Progenitor cell of endocrine pancreas (in vitro differentiated cells): Measurements from ENCODE around the gene AIG1. TPM values are rescaled to one million over a fixed set of nuclear protein-coding genes. Genes with fewer than 3 reads are reported as not detected.
A peak's percentile ranks its signal among the peaks of the same experiment; 100 is the strongest.

ENCODE experiments used
- DNase-seq: peaks from one replicate; pipeline ENCODE4 v3.0.0; 2021; ENCODE audit warnings: low spot score; ENCODE audit not compliant: unreplicated experiment
- H3K27ac Mint-ChIP-seq: 2 replicates; pipeline ENCODE4 v1.8.0; 2021; ENCODE audit warnings: mild to moderate bottlenecking, moderate library complexity, mixed read lengths
- H3K27me3 Mint-ChIP-seq: 2 replicates; pipeline ENCODE4 v1.8.0; 2021; ENCODE audit warnings: mixed read lengths
- H3K36me3 Mint-ChIP-seq: 2 replicates; pipeline ENCODE4 v1.8.0; 2022; ENCODE audit warnings: mixed read lengths; ENCODE audit not compliant: insufficient read depth
- H3K4me1 Mint-ChIP-seq: 2 replicates; pipeline ENCODE4 v1.8.0; 2021; ENCODE audit warnings: low read depth, mixed read lengths
- H3K4me3 Mint-ChIP-seq: 2 replicates; pipeline ENCODE4 v1.8.0; 2021; ENCODE audit warnings: low read depth, mild to moderate bottlenecking, moderate library complexity, mixed read lengths
- H3K9me3 Mint-ChIP-seq: 2 replicates; pipeline ENCODE4 v1.8.0; 2021; ENCODE audit warnings: low read depth, mixed read lengths
- total RNA-seq: library from RNA; stranded (reverse); gene quantifications from 2 replicates; pipeline ENCODE4 v1.2.1, GENCODE V29; 2021
- TF ChIP-seq, protein P1 (sequence below): fragments of 200-600 bp; sonication (generic); IDR thresholded peaks from one replicate; pipeline ENCODE4 v1.5.0; 2021; ENCODE audit warnings: antibody characterized with exemption, mild to moderate bottlenecking; ENCODE audit not compliant: unreplicated experiment

The AIG1 gene
- total RNA-seq, 1 donor from 2014 or later: 40.0 TPM

GRCh38 chr6:143155681-143156080, 95.0 kb downstream of the AIG1 start:
- TF ChIP-seq, protein P1, sequence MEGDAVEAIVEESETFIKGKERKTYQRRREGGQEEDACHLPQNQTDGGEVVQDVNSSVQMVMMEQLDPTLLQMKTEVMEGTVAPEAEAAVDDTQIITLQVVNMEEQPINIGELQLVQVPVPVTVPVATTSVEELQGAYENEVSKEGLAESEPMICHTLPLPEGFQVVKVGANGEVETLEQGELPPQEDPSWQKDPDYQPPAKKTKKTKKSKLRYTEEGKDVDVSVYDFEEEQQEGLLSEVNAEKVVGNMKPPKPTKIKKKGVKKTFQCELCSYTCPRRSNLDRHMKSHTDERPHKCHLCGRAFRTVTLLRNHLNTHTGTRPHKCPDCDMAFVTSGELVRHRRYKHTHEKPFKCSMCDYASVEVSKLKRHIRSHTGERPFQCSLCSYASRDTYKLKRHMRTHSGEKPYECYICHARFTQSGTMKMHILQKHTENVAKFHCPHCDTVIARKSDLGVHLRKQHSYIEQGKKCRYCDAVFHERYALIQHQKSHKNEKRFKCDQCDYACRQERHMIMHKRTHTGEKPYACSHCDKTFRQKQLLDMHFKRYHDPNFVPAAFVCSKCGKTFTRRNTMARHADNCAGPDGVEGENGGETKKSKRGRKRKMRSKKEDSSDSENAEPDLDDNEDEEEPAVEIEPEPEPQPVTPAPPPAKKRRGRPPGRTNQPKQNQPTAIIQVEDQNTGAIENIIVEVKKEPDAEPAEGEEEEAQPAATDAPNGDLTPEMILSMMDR: no peak
- H3K4me3 Mint-ChIP-seq: no peak overlapping the region
- H3K9me3 Mint-ChIP-seq: no peaks in the 10 kb centered on the region
- H3K36me3 Mint-ChIP-seq: no peaks in the 10 kb centered on the region
- H3K4me1 Mint-ChIP-seq: peaks cover 5% of the 10 kb centered on the region
- H3K27ac Mint-ChIP-seq: no peak overlapping the region
- no peak for DNase-seq
- H3K27me3 Mint-ChIP-seq: no peaks in the 10 kb centered on the region

DNA sequence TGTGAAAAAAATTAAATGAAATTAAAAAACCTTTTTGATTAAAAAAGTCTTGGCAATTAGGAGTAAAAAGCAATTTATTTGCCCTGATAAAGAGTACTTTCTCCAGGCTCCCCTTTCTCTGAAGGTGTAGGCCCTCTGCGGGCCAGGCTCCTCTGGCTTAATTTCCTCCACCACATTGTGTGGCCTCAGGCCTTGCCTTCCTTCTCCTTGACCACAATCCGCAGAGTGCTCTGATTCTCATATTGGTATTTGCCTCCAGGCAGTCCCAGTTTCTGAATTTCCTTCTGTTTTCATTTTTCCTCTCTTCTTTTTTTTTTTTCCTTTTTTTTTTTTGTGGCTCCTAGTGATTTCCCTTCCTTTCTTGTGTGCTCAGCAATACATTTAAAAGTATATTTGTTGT, 96.4 kb downstream of the AIG1 start:
- Mint-ChIP-seq H3K4me1 (peaks cover 5% of the 10 kb centered on the region), H3K27ac (no peak overlapping the region), H3K4me3 (no peak overlapping the region), H3K9me3 (no peaks in the 10 kb centered on the region), H3K36me3 (no peaks in the 10 kb centered on the region), H3K27me3 (no peaks in the 10 kb centered on the region)
- TF ChIP-seq, protein P1: no peak
- DNase-seq: no peak

- no peaks in the 10 kb centered on the region for H3K9me3 Mint-ChIP-seq
- TF ChIP-seq, protein P1: no peak
- H3K27ac Mint-ChIP-seq: no peak overlapping the region
Observed at GRCh38 chr6:143158113-143158581, 97.5 kb downstream of the AIG1 start.

DNA sequence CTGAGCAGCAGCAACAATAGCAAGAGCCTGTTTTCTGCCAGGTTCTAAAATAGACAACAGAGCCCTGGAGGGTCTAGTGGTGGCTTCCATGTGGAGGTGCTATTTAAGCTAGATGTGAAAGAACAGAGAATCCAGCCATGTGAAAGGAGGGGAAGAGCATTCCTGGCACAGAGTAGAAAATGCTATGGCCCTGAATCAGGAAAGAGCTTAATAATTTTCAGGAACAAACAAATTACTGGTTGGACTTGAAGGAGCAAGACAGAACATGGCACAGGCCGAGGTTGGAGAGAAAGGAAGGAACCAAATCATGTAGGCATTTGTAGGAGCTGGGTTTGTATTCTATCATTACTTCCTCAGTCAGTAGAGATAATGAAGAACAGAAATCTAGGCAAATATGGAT, 98.3 kb downstream of the AIG1 start:
- TF ChIP-seq, protein P1: no peak
- Mint-ChIP-seq H3K27ac (no peak overlapping the region), H3K4me3 (no peak overlapping the region), H3K9me3 (no peaks in the 10 kb centered on the region), H3K36me3 (no peaks in the 10 kb centered on the region), H3K4me1 (peaks cover 5% of the 10 kb centered on the region), H3K27me3 (no peaks in the 10 kb centered on the region)
- DNase-seq: no peak

More at GRCh38 chr6:143158113-143158581, 97.5 kb downstream of the AIG1 start:
- no peaks in the 10 kb centered on the region for H3K36me3 Mint-ChIP-seq
- H3K4me1 Mint-ChIP-seq: peaks cover 5% of the 10 kb centered on the region
- no peaks in the 10 kb centered on the region for H3K27me3 Mint-ChIP-seq
- H3K4me3 Mint-ChIP-seq: no peak overlapping the region
- DNase-seq: no peak

DNA sequence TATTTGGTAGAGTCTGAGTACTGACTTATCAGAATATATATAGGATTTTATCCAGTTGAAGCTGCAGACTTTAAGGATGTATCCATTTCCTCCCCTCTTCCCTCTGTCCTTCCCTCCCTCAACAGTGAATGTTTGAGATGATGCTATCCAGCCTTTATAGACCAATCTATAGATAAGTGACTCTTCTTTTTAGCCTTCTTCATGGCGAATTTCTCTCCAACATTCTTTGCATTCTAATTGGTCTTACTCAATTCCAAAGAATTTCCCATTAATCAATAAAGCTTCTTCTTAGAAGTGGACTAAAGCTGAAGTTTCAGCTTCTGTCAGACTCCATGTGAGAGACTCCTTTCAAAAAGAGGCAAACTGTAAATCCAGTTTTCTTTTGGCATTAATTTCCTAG, 99.3 kb downstream of the AIG1 start:
- Mint-ChIP-seq H3K36me3 (no peaks in the 10 kb centered on the region), H3K27me3 (no peaks in the 10 kb centered on the region), H3K9me3 (no peaks in the 10 kb centered on the region), H3K27ac (peak overlapping the region; percentile 42), H3K4me1 (peaks cover 5% of the 10 kb centered on the region), H3K4me3 (no peak overlapping the region)
- TF ChIP-seq, protein P1: no peak
- no peak for DNase-seq
